WERI-Rb-1 (cell line): ENCODE results near the gene GRAMD1B.
"Not testable (repeated sequence)": the region's sequence is repeated elsewhere in the genome, so short reads cannot be mapped to it uniquely, and the experiment has no call there.

Experiments
- DNase-seq: peaks from one replicate; pipeline ENCODE4 v3.0.0-alpha.2; 2020
- H3K27ac ChIP-seq: fragments of 250-450 bp; sonication (Bioruptor Pico); 2 replicates; pipeline ENCODE4 v1.5.1; 2020; ENCODE audit warnings: mild to moderate bottlenecking, moderate library complexity
- H3K27me3 ChIP-seq: fragments of 250-450 bp; sonication (Bioruptor Pico); 2 replicates; pipeline ENCODE4 v1.5.1; 2021; ENCODE audit warnings: mild to moderate bottlenecking, low read depth, moderate library complexity; ENCODE audit not compliant: insufficient read depth, severe bottlenecking
- H3K36me3 ChIP-seq: fragments of 250-450 bp; sonication (Bioruptor Pico); 2 replicates; pipeline ENCODE4 v1.5.1; 2020; ENCODE audit warnings: mild to moderate bottlenecking, moderate library complexity
- H3K4me3 ChIP-seq: 2 replicates; pipeline ENCODE4 v1.5.1; 2011; ENCODE audit warnings: low read depth, mild to moderate bottlenecking, control low read depth, low read length
- H3K9me3 ChIP-seq: fragments of 250-450 bp; sonication (Bioruptor Pico); 2 replicates; pipeline ENCODE4 v1.5.1; 2021; ENCODE audit warnings: mild to moderate bottlenecking, moderate library complexity; ENCODE audit not compliant: severe bottlenecking
- CTCF ChIP-seq: IDR thresholded peaks from 2 replicates; pipeline ENCODE4 v1.5.1; 2011; ENCODE audit warnings: low read depth, mild to moderate bottlenecking, control low read depth, inconsistent platforms, low read length

The GRAMD1B gene

GRCh38 chr11:123450623-123451022 lies 20.6 kb downstream of the GRAMD1B start:
- DNase-seq = peak; percentile 33
- Histone ChIP-seq H3K9me3 (no peaks in the 10 kb centered on the region), H3K27ac (no peak overlapping the region), H3K27me3 (no peaks in the 10 kb centered on the region), H3K4me3 (no peak overlapping the region), H3K36me3 (no peaks in the 10 kb centered on the region)
- no peak for TF ChIP-seq CTCF

GRCh38 chr11:123451183-123451781 lies 21.2 kb downstream of the GRAMD1B start:
- H3K27me3 ChIP-seq = no peaks in the 10 kb centered on the region

GRCh38 chr11:123452794-123453193 lies 22.7 kb downstream of the GRAMD1B start:
- Histone ChIP-seq H3K27ac (no peak overlapping the region), H3K9me3 (no peaks in the 10 kb centered on the region), H3K36me3 (no peaks in the 10 kb centered on the region), H3K27me3 (no peaks in the 10 kb centered on the region), H3K4me3 (no peak overlapping the region)
- TF ChIP-seq CTCF = no peak
- no peak for DNase-seq

More at GRCh38 chr11:123451183-123451781, 21.2 kb downstream of the GRAMD1B start:
- TF ChIP-seq CTCF = no peak
- H3K4me3 ChIP-seq = no peak overlapping the region
- H3K27ac ChIP-seq = no peak overlapping the region
- no peak for DNase-seq
- H3K36me3 ChIP-seq = no peaks in the 10 kb centered on the region
- H3K9me3 ChIP-seq = no peaks in the 10 kb centered on the region

- no peak overlapping the region for H3K27ac ChIP-seq
- no peaks in the 10 kb centered on the region for H3K9me3 ChIP-seq
- DNase-seq = no peak
- no peak overlapping the region for H3K4me3 ChIP-seq
- H3K36me3 ChIP-seq = no peaks in the 10 kb centered on the region
- no peak for TF ChIP-seq CTCF
- no peaks in the 10 kb centered on the region for H3K27me3 ChIP-seq
These were observed 24.1 kb downstream of the GRAMD1B start for GRCh38 chr11:123454060-123454651.

- no peak for TF ChIP-seq CTCF
- Histone ChIP-seq H3K27me3 (no peaks in the 10 kb centered on the region), H3K27ac (no peak overlapping the region)
These were observed 24.7 kb downstream of the GRAMD1B start for GRCh38 chr11:123454796-123455195.

GRCh38 chr11:123456448-123456847 lies 26.4 kb downstream of the GRAMD1B start:
- H3K36me3 ChIP-seq, H3K27me3 ChIP-seq, H3K9me3 ChIP-seq, DNase-seq, H3K27ac ChIP-seq, H3K4me3 ChIP-seq: not testable (repeated sequence)

More at GRCh38 chr11:123454796-123455195, 24.7 kb downstream of the GRAMD1B start:
- no peaks in the 10 kb centered on the region for H3K36me3 ChIP-seq
- DNase-seq = no peak
- H3K4me3 ChIP-seq = no peak overlapping the region
- no peaks in the 10 kb centered on the region for H3K9me3 ChIP-seq
